Right cardiac atrium (tissue), 5 donors: Measurements from ENCODE around the gene CDH22. TPM values are rescaled to one million over a fixed set of nuclear protein-coding genes. Genes with fewer than 3 reads are reported as not detected.

Source experiments
- ATAC-seq, 2 donors: fragments of 200-7000 bp; cut with Tn5 transposase; one replicate each; pipeline versions ENCODE4 v1.8.0 to v1.9.1; 2020; ENCODE audit warnings: moderate library complexity in 2 of 2, mild to moderate bottlenecking in 1 of 2
- DNase-seq, 3 donors: peaks; one replicate each; pipeline ENCODE4 v3.0.0-alpha.2; 2020
- H3K27ac ChIP-seq: one replicate; pipeline ENCODE4 v1.5.1; 2013; ENCODE audit warnings: mild to moderate bottlenecking, low read length, control low read depth, moderate library complexity
- H3K27me3 ChIP-seq: one replicate; pipeline ENCODE4 v1.6.1; 2013; ENCODE audit not compliant: control insufficient read depth, insufficient read depth
- H3K4me1 ChIP-seq: one replicate; pipeline ENCODE4 v1.6.1; 2013; ENCODE audit warnings: low read length; ENCODE audit not compliant: control insufficient read depth, insufficient read depth
- H3K4me3 ChIP-seq: one replicate; pipeline ENCODE4 v1.5.1; 2013; ENCODE audit warnings: low read length, control low read depth
- H3K9me3 ChIP-seq: one replicate; pipeline ENCODE4 v1.6.1; 2013; ENCODE audit warnings: low read length; ENCODE audit not compliant: control insufficient read depth
- WGBS: extraction: QIAGEN DNeasy Blood & Tissue Kit; methylation state at CpG from one replicate; pipeline ENCODE4 v1.1.7; 2013; 5-methylcytosine and 5-hydroxymethylcytosine counted together
- intact Hi-C, 4 donors: fragments of 100-400 bp; cut with DNase I; formaldehyde crosslinking; loops; one replicate each; pipeline versions ENCODE4 v1.11.0 to v1.14.0; 2022 to 2023
- polyA plus RNA-seq: library from polyadenylated mRNA; stranded (reverse); fragments of 200-250 nt; gene quantifications from one replicate; pipeline ENCODE4 v1.2.3, GENCODE V29; 2013
- total RNA-seq, 4 donors: library from RNA; stranded (reverse); fragmentation: NEBNext Ultra II Directional; extraction: Animal tissue kit (Norgen Biotek cat#: 25700); gene quantifications; one replicate each; pipeline ENCODE4 v1.2.1, GENCODE V29; 2021
- donor health status: healthy with polysubstance abuse.
- donor health status: DM: no; HTN: yes; CAD: no.
- donor health status: DM: no; HTN: no; CAD: no.
- donor health status: DM: no; HTN: yes; CAD: no; lungs with severe emphysema.
- donor health status: DM: yes; HTN: yes; CAD: no.

Gene CDH22
- total and polyA plus RNA-seq, 5 donors = 1.6 to 7.0 (median 4.0) TPM

DNA sequence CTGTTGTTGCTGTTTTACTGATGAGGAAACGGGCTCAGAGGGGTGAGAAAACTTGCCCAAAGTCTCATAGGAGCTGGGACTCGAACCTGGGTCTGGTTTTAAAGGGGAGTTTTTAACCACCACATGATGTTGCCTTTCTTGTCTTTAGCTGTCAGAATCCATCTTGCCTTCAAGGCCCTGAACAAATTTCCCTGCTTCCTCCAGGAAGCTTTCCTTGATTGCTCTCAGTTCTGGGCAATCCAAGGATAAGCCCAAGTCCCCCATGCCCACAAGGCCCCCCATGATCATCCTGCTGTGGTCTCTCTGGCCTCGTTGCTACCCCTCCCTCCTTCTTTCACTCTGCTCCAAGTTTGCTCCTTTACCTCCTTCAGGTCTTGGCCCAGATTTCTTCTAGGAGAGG, 116.7 kb downstream of the CDH22 start:
- Histone ChIP-seq H3K4me3 (no peak overlapping the region), H3K4me1 (no peaks in the 10 kb centered on the region), H3K9me3 (no peaks in the 10 kb centered on the region), H3K27me3 (no peaks in the 10 kb centered on the region), H3K27ac (no peak overlapping the region)
- WGBS = 58% methylated on average over 3 of the region's 3 CpGs
- no peak for ATAC-seq
- intact Hi-C loops = no loop called here
- no peak for DNase-seq

GRCh38 chr20:46191168-46191540, 117.1 kb downstream of the CDH22 start:
- no peaks in the 10 kb centered on the region for H3K9me3 ChIP-seq
- intact Hi-C loops = no loop called here
- H3K4me1 ChIP-seq = no peaks in the 10 kb centered on the region
- H3K4me3 ChIP-seq = no peak overlapping the region
- 69% methylated on average over 4 of the region's 4 CpGs for WGBS
- no peak overlapping the region for H3K27ac ChIP-seq
- ATAC-seq (no peak), DNase-seq (no peak)
- H3K27me3 ChIP-seq = no peaks in the 10 kb centered on the region

DNA sequence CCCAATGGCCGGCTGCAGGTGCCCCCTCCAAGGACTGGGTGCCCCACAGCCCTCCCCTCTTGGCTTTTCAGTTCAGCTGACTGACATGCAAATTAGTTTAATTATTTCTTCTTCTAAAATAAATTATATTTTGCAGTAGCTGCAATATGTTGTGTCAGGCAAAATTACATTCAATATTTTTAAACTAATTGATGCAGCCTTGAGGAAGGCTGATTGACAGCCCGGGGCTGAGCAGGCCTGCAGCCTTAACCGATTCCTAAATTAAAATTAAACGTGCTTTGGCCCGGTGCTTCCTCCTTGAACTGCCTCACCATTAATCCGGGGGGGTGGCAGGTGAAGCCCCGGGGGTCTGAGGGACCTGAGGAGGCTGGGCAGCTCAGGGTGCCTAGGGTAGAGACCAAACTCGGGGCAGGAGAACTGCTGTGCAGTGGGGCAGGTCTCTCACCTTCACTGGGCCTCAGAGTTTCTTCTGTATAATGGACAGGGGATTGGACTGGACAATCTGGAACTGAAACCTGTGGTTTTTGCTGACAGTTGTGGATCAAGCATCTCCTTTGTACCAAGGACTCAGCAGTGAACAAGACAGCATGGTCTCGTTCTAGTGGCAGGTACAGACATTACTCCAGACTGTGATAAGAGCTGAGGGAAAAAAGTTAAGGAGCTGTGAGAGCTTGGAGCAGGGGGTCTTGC, 117.7 kb downstream of the CDH22 start:
- Histone ChIP-seq H3K9me3 (no peaks in the 10 kb centered on the region), H3K27ac (no peak overlapping the region), H3K4me1 (no peaks in the 10 kb centered on the region), H3K27me3 (no peaks in the 10 kb centered on the region), H3K4me3 (no peak overlapping the region)
- DNase-seq (no peak), ATAC-seq (no peak)
- 71% methylated on average over 9 of the region's 9 CpGs for WGBS
- intact Hi-C loops = no loop called here

DNA sequence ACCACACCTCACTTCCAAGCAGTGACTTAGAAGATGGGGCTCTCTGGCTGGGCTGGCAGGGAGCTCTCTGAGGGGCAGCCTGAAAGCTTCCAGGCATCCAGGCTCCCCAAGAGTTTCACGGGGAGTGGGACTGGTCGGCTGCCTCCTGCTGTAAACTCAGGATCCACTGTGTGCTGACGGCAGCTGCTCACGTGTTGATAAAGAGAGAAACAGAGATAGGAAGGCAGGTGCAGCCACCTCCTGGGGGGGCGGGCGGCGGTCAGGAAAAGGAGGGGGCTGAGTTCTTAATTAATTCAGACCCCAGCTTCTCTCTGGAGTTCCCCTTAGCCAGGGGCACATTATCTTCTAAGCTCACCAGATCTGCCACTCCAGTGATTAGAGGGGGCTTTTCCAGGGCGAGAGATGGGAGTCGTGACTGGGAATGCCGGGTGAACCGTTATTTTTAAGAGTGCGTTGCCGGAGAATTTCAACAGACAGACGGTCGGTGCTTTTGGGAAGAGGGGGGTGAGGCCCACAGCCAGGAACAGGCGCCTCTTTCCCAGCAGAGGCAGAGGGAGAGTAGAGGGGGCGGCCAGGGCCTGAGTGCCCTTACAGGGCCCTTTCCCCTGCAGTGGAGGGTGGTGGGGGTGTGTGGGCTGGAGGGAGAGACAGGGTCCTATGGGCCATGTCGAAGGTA, 119.3 kb downstream of the CDH22 start:
- H3K27me3 ChIP-seq = no peaks in the 10 kb centered on the region

GRCh38 chr20:46186210-46186609, 122.1 kb downstream of the CDH22 start:
- Histone ChIP-seq H3K27ac (no peak overlapping the region), H3K9me3 (no peaks in the 10 kb centered on the region), H3K27me3 (no peaks in the 10 kb centered on the region), H3K4me3 (no peak overlapping the region), H3K4me1 (no peaks in the 10 kb centered on the region)
- ATAC-seq (no peak), DNase-seq (no peak)
- intact Hi-C loops = no loop called here
- 70% methylated on average over 5 of the region's 5 CpGs for WGBS

More for the DNA sequence above, 119.3 kb downstream of the CDH22 start:
- ATAC-seq = no peak
- no peak for DNase-seq
- Histone ChIP-seq H3K4me3 (no peak overlapping the region), H3K27ac (no peak overlapping the region), H3K9me3 (no peaks in the 10 kb centered on the region), H3K4me1 (no peaks in the 10 kb centered on the region)
- intact Hi-C loops = no loop called here
- 19% methylated on average over 18 of the region's 18 CpGs for WGBS

DNA sequence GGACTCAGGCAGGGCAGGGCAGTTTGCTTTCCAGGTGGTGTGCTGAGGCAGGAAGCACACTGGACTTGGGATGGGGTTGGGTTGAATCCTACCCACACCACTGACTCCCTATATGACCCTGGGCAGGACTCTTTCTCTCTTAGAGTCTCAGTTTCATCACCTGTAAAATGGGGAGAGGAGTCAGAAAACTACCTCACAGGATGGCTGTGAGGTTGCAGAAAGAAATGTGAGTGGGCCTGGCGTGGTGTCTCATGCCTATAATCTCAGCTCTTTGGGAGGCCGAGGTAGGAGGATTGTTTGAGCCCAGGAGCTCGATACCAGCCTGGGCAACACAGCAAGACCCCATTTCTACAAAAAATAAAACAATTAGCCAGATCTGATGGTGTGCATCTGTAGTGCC, 122.9 kb downstream of the CDH22 start:
- ATAC-seq = no peak
- Histone ChIP-seq H3K4me1 (no peaks in the 10 kb centered on the region), H3K9me3 (no peaks in the 10 kb centered on the region), H3K4me3 (no peak overlapping the region), H3K27ac (no peak overlapping the region), H3K27me3 (no peaks in the 10 kb centered on the region)
- WGBS = 87% methylated on average over 3 of the region's 3 CpGs
- intact Hi-C loops = no loop called here
- DNase-seq = no peak

- H3K27me3 ChIP-seq = no peaks in the 10 kb centered on the region
- no peaks in the 10 kb centered on the region for H3K4me1 ChIP-seq
- ATAC-seq (no peak), DNase-seq (no peak)
- no peaks in the 10 kb centered on the region for H3K9me3 ChIP-seq
- intact Hi-C loops = no loop called here
- 73% methylated on average over 5 of the region's 5 CpGs for WGBS
- H3K27ac ChIP-seq = no peak overlapping the region
- H3K4me3 ChIP-seq = no peak overlapping the region
Measured at GRCh38 chr20:46183768-46184167, 124.5 kb downstream of the CDH22 start.

DNA sequence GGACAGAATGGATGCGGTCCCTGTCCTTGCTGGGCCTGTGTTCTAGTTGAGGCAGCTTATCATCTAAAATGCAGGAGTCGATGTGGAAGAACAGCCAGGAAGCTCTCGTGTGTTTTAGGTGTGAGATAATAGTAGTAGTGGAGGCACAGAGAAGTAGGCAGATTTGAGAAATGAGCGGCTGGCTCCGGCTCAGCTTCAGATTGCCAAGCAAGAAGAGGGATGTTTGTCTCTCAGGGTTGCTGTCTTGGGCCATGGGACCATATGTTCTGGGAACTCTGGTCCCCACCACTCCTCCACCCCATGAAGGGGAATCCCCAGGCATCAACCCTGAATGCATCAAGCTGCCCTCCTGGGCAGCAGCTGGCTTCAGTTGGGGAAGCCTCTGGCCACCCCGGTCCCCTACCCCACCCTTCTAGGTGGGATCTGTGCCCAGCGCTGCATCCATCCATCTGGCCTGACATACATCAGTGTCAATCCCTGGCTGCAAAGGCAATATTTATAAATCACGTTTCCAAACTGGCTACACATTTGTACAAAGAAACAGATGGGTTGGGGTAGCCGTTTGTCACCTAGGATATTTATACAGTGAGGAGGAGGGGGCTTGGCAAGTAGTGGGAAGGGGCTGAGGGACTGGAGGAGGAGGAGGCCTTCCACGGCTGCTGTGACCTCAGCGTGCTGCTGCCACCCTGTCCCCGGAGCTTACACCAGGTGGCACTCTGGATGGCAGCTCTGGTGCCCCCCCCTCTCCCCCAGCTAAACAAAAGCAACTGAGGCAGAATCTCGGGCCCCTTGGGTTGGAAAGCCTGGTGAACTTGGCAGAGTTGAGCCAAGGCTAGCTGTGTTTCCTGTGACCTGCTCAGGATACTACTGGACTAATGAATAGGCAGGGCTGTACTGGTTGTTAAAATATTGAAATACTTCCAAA, 125.8 kb downstream of the CDH22 start:
- Histone ChIP-seq H3K9me3 (no peaks in the 10 kb centered on the region), H3K27me3 (no peaks in the 10 kb centered on the region), H3K4me1 (no peaks in the 10 kb centered on the region), H3K4me3 (no peak overlapping the region), H3K27ac (no peak overlapping the region)
- DNase-seq (no peak), ATAC-seq (no peak)
- 57% methylated on average over 13 of the region's 13 CpGs for WGBS
- intact Hi-C loops = no loop called here

DNA sequence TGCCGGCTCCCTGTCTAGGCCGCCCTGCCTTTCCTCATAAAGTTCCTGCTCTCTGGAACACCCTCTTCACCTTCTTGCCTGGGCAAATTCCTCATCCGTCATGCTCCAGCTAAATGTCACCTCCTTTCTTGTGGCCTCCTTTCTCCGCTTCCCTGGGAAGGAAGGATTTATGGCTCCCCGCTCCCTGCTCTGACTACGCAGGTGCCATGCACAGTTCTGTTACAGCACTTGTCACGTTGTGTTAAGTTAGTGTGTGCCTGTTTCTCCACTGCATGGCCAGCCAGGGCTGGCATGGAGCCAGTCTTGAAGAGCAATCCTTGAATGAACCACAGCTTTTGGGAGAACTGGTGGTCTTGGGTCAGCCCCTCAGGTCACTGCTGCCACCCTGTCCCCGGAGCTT, 128.4 kb downstream of the CDH22 start:
- DNase-seq (no peak), ATAC-seq (no peak)
- Histone ChIP-seq H3K27me3 (no peaks in the 10 kb centered on the region), H3K4me1 (no peaks in the 10 kb centered on the region), H3K9me3 (no peaks in the 10 kb centered on the region), H3K27ac (no peak overlapping the region), H3K4me3 (no peak overlapping the region)
- intact Hi-C loops = no loop called here
- 63% methylated on average over 8 of the region's 8 CpGs for WGBS

- ATAC-seq = no peak
- Histone ChIP-seq H3K9me3 (no peaks in the 10 kb centered on the region), H3K27me3 (no peaks in the 10 kb centered on the region), H3K4me1 (no peaks in the 10 kb centered on the region), H3K27ac (no peak overlapping the region), H3K4me3 (no peak overlapping the region)
- no peak for DNase-seq
- WGBS = 72% methylated on average over 8 of the region's 8 CpGs
- intact Hi-C loops = no loop called here
Measured at GRCh38 chr20:46178891-46179290, 129.4 kb downstream of the CDH22 start.

DNA sequence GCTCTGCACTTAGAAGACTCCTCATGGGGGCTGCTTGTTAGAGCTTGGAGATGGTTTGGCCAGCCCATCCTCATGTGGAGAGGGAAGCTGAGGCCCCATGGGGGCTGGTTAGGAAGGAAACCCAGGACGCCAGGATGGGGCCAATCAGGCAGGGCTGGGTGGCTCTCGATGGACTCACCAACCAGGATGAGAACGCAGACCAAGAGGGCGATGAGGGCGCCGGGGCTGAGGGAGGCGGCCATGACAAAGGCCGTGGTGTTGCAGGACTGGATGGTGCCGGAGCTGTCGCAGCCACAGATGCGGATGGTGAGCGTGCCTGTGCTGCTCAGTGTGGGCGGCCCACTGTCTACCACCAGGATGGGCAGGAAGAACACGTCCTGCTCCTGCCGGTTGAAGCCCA, 130.5 kb downstream of the CDH22 start:
- intact Hi-C loops = no loop called here
- Histone ChIP-seq H3K27ac (no peak overlapping the region), H3K27me3 (no peaks in the 10 kb centered on the region), H3K9me3 (no peaks in the 10 kb centered on the region), H3K4me3 (no peak overlapping the region), H3K4me1 (no peaks in the 10 kb centered on the region)
- 83% methylated on average over 15 of the region's 15 CpGs for WGBS
- DNase-seq = peak in 1 of 3 donors; percentile 59
- ATAC-seq = no peak
